ENCODE measurements around the gene RAB2B. TPM values are rescaled to one million over a fixed set of nuclear protein-coding genes. Genes with fewer than 3 reads are reported as not detected.
A peak's percentile ranks its signal among the peaks of the same experiment; 100 is the strongest.

The RAB2B gene
- total RNA-seq, 5 donors from 2014 or later (not counting 1 experiment from before 2014, with no cell fraction given) = 23.6 to 33.7 (median 27.6) TPM

GRCh38 chr14:21428930-21429329 lies 47.8 kb downstream of the RAB2B start:
- H3K27ac ChIP-seq (ENCODE audit: low read length) = no peak overlapping the region
- Mint-ChIP-seq H3K9me3 (no peaks in the 10 kb centered on the region), H3K4me1 (peaks cover 19 to 27% (median 19%) of the 10 kb centered on the region in 3 donors), H3K36me3 (peaks cover 64% of the 10 kb centered on the region), H3K27me3 (no peaks in the 10 kb centered on the region), H3K27ac (no peak overlapping the region), H3K4me3 (no peak overlapping the region)
- 100% methylated on average over 1 of the region's 4 CpGs for WGBS (ENCODE audit: insufficient coverage)
- POLR2A ChIA-PET = no interaction called here
- CTCF ChIA-PET = no interaction called here
- no peaks in the 10 kb centered on the region for H3K9me3 ChIP-seq
- no peaks in the 10 kb centered on the region for H3K27me3 ChIP-seq (replicated peaks in 1 of 2; ENCODE audit: control insufficient read depth in 2 of 2, extremely low read depth in 1 of 2, insufficient read depth in 2 of 2, low read length in 1 of 2)
- H3K4me1 ChIP-seq (ENCODE audit: control insufficient read depth in 1 of 2, extremely low read depth in 1 of 2, insufficient read depth in 2 of 2, low read length in 2 of 2) = no peaks in the 10 kb centered on the region
- peaks cover 27 to 74% of the 10 kb centered on the region in 2 donors for H3K36me3 ChIP-seq (ENCODE audit: control insufficient read depth in 2 of 2, extremely low read depth in 1 of 2, insufficient read depth in 1 of 2, low read length in 1 of 2)
- no peak for DNase-seq
- H3K4me3 ChIP-seq (ENCODE audit: control insufficient read depth in 1 of 2, extremely low read depth in 1 of 2, low read length in 1 of 2) = no peak overlapping the region
- ATAC-seq (replicated peaks in 1 of 4) = no peak

GRCh38 chr14:21426692-21427091 lies 50.1 kb downstream of the RAB2B start:
- Mint-ChIP-seq H3K27me3 (no peaks in the 10 kb centered on the region), H3K36me3 (peaks cover 68% of the 10 kb centered on the region), H3K4me1 (peaks cover 6 to 11% (median 7%) of the 10 kb centered on the region in 3 donors), H3K9me3 (no peaks in the 10 kb centered on the region), H3K27ac (no peak overlapping the region), H3K4me3 (no peak overlapping the region)
- no peak for ATAC-seq (replicated peaks in 1 of 4)
- ChIA-PET CTCF (interaction anchor here in 1 of 2 donors (0.7 kb wide), 1 partner anchor 106 kb away, joined by 3 read pairs; no protein-coding TSS in a partner anchor), POLR2A (interaction anchor here in 1 of 2 donors (1.5 kb wide), 1 partner anchor 9 kb away, joined by 4 read pairs; no protein-coding TSS in a partner anchor)
- no CpG with 5 or more reads among the region's 1 CpG for WGBS (ENCODE audit: insufficient coverage)
- H3K36me3 ChIP-seq (ENCODE audit: control insufficient read depth in 2 of 2, extremely low read depth in 1 of 2, insufficient read depth in 1 of 2, low read length in 1 of 2) = peaks cover 35 to 93% of the 10 kb centered on the region in 2 donors
- DNase-seq = no peak
- H3K27me3 ChIP-seq (replicated peaks in 1 of 2; ENCODE audit: control insufficient read depth in 2 of 2, extremely low read depth in 1 of 2, insufficient read depth in 2 of 2, low read length in 1 of 2) = no peaks in the 10 kb centered on the region
- no peaks in the 10 kb centered on the region for H3K9me3 ChIP-seq
- no peak overlapping the region for H3K4me3 ChIP-seq (ENCODE audit: control insufficient read depth in 1 of 2, extremely low read depth in 1 of 2, low read length in 1 of 2)
- no peak overlapping the region for H3K27ac ChIP-seq (ENCODE audit: low read length)
- no peaks in the 10 kb centered on the region for H3K4me1 ChIP-seq (ENCODE audit: control insufficient read depth in 1 of 2, extremely low read depth in 1 of 2, insufficient read depth in 2 of 2, low read length in 2 of 2)

DNA sequence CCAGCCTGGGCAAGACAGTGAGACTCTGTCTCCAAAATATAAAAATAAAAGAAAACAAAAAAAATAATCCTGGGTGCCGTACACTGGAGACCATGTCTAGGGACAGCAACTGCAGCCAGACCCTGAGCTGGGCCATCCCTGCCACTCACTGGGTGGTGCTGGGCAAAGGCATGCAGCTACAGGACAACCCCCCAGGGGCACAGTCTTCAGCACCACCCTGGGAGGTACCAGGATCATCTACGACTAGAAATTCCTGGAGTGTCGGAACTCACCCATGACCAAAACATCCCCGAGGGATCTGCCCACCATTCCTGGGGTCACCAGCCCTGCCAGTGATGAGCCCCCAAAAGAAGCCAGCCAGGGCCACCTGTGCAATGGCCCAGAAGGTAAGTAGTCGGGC lies 57.2 kb downstream of the RAB2B start:
- no peak overlapping the region for H3K4me3 Mint-ChIP-seq
- 96% methylated on average over 5 of the region's 5 CpGs for WGBS (ENCODE audit: insufficient coverage)
- no peaks in the 10 kb centered on the region for H3K9me3 Mint-ChIP-seq
- POLR2A ChIA-PET = no interaction called here
- Histone ChIP-seq H3K27me3 (replicated peaks in 1 of 2; ENCODE audit: control insufficient read depth in 2 of 2, extremely low read depth in 1 of 2, insufficient read depth in 2 of 2, low read length in 1 of 2) (no peaks in the 10 kb centered on the region), H3K9me3 (no peaks in the 10 kb centered on the region), H3K36me3 (ENCODE audit: control insufficient read depth in 2 of 2, extremely low read depth in 1 of 2, insufficient read depth in 1 of 2, low read length in 1 of 2) (peaks cover 7 to 70% of the 10 kb centered on the region in 2 donors), H3K4me1 (ENCODE audit: control insufficient read depth in 1 of 2, extremely low read depth in 1 of 2, insufficient read depth in 2 of 2, low read length in 2 of 2) (no peaks in the 10 kb centered on the region), H3K4me3 (ENCODE audit: control insufficient read depth in 1 of 2, extremely low read depth in 1 of 2, low read length in 1 of 2) (no peak overlapping the region), H3K27ac (ENCODE audit: low read length) (no peak overlapping the region)
- peaks cover 42% of the 10 kb centered on the region for H3K36me3 Mint-ChIP-seq
- no peak overlapping the region for H3K27ac Mint-ChIP-seq
- DNase-seq (no peak), ATAC-seq (replicated peaks in 1 of 4) (no peak)
- H3K27me3 Mint-ChIP-seq = no peaks in the 10 kb centered on the region
- no peaks in the 10 kb centered on the region for H3K4me1 Mint-ChIP-seq
- CTCF ChIA-PET = interaction anchor here in 1 of 2 donors (0.5 to 1.2 kb wide), 2 partner anchors 18 to 403 kb away, joined by 3 to 4 read pairs; no protein-coding TSS in a partner anchor

- DNase-seq = no peak
- POLR2A ChIA-PET = no interaction called here
- no peaks in the 10 kb centered on the region for H3K9me3 Mint-ChIP-seq
Measured at GRCh38 chr14:21415329-21415728, 61.4 kb downstream of the RAB2B start.

DNA sequence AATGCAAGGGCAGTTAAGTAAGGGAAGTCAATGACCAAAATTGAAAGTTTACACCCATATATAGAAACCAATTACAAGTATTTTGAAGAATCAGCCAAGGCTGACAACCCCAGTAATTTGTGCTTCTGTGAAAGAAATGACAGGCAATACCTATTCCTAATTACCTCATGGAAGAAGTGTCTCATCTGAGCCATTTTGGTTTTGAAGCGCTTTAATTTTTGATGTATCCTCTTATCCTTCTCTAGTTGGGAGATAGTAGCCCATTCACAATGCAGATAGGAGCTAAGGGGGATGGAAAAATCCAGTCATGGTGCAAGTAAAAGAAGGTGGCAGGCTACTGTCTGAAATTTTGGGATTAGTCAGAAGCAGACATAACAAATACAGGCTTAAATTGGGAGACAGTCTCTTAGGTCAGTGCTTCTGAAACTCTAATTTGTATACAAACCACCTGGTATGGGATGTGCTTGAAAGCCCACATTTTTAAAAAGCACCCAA lies 62.6 kb downstream of the RAB2B start:
- Mint-ChIP-seq H3K4me1 (no peaks in the 10 kb centered on the region), H3K9me3 (no peaks in the 10 kb centered on the region), H3K27me3 (no peaks in the 10 kb centered on the region), H3K27ac (peak overlapping the region in 1 of 2 donors; percentile 66), H3K36me3 (peaks cover 63% of the 10 kb centered on the region), H3K4me3 (no peak overlapping the region)
- H3K27ac ChIP-seq (ENCODE audit: low read length) = no peak overlapping the region
- ATAC-seq (replicated peaks in 1 of 4) = no peak
- CTCF ChIA-PET = interaction anchor here (0.5 to 1.1 kb wide), 2 partner anchors 111 to 175 kb away, joined by 3 read pairs; no protein-coding TSS in a partner anchor
- H3K27me3 ChIP-seq (replicated peaks in 1 of 2; ENCODE audit: control insufficient read depth in 2 of 2, extremely low read depth in 1 of 2, insufficient read depth in 2 of 2, low read length in 1 of 2) = no peaks in the 10 kb centered on the region
- no peaks in the 10 kb centered on the region for H3K4me1 ChIP-seq (ENCODE audit: control insufficient read depth in 1 of 2, extremely low read depth in 1 of 2, insufficient read depth in 2 of 2, low read length in 2 of 2)
- no CpG with 5 or more reads among the region's 1 CpG for WGBS (ENCODE audit: insufficient coverage)
- peaks cover 6 to 76% of the 10 kb centered on the region in 2 donors for H3K36me3 ChIP-seq (ENCODE audit: control insufficient read depth in 2 of 2, extremely low read depth in 1 of 2, insufficient read depth in 1 of 2, low read length in 1 of 2)
- POLR2A ChIA-PET = no interaction called here
- DNase-seq = no peak
- H3K9me3 ChIP-seq = no peaks in the 10 kb centered on the region
- no peak overlapping the region for H3K4me3 ChIP-seq (ENCODE audit: control insufficient read depth in 1 of 2, extremely low read depth in 1 of 2, low read length in 1 of 2)

More at GRCh38 chr14:21415329-21415728, 61.4 kb downstream of the RAB2B start:
- no peak for ATAC-seq (replicated peaks in 1 of 4)
- no peaks in the 10 kb centered on the region for H3K4me1 Mint-ChIP-seq
- H3K27ac ChIP-seq (ENCODE audit: low read length) = no peak overlapping the region
- H3K27me3 Mint-ChIP-seq = no peaks in the 10 kb centered on the region
- CTCF ChIA-PET = no interaction called here
- H3K36me3 Mint-ChIP-seq = peaks cover 56% of the 10 kb centered on the region
- WGBS (ENCODE audit: insufficient coverage) = 100% methylated on average over 1 of the region's 4 CpGs
- H3K9me3 ChIP-seq = no peaks in the 10 kb centered on the region
- H3K4me3 Mint-ChIP-seq = no peak overlapping the region
- H3K36me3 ChIP-seq (ENCODE audit: control insufficient read depth in 2 of 2, extremely low read depth in 1 of 2, insufficient read depth in 1 of 2, low read length in 1 of 2) = peaks cover 6 to 76% of the 10 kb centered on the region in 2 donors
- no peaks in the 10 kb centered on the region for H3K27me3 ChIP-seq (replicated peaks in 1 of 2; ENCODE audit: control insufficient read depth in 2 of 2, extremely low read depth in 1 of 2, insufficient read depth in 2 of 2, low read length in 1 of 2)
- no peak overlapping the region for H3K4me3 ChIP-seq (ENCODE audit: control insufficient read depth in 1 of 2, extremely low read depth in 1 of 2, low read length in 1 of 2)
- H3K4me1 ChIP-seq (ENCODE audit: control insufficient read depth in 1 of 2, extremely low read depth in 1 of 2, insufficient read depth in 2 of 2, low read length in 2 of 2) = no peaks in the 10 kb centered on the region
- H3K27ac Mint-ChIP-seq = no peak overlapping the region

Other genes with a start within 250 kb of the RAB2B start
- 100 to 1,000 TPM; 417 to 530 (median 441) TPM for gene HNRNPC, start 207.5 kb downstream of the RAB2B start, total RNA-seq
- under 1 TPM in 2 of 5 donors, not detected in 3; 0.16 to 0.76 TPM for gene RPGRIP1, start 196.9 kb downstream of the RAB2B start, total RNA-seq
- gene SUPT16H, start 92.9 kb downstream of the RAB2B start, total RNA-seq = 10 to 100 TPM; 51.4 to 76.4 (median 71.6) TPM
- 100 to 1,000 TPM; 125 to 133 (median 131) TPM for gene CHD8, start 20.8 kb downstream of the RAB2B start, total RNA-seq
- gene TOX4, start 236 bp upstream of the RAB2B start, total RNA-seq = 10 to 100 TPM; 68.7 to 95.6 (median 78.9) TPM
- gene METTL3, start 34.4 kb upstream of the RAB2B start, total RNA-seq = 10 to 100 TPM; 48.0 to 94.6 (median 91.6) TPM
- 1 to 10 TPM; 3.3 to 5.8 (median 4.6) TPM for gene SALL2, start 49.4 kb upstream of the RAB2B start, total RNA-seq
- gene OR10G3, start 103.1 kb upstream of the RAB2B start, total RNA-seq = not detected
- not detected for gene OR10G2, start 158.0 kb upstream of the RAB2B start, total RNA-seq
- gene OR4E2, start 176.9 kb upstream of the RAB2B start, total RNA-seq = under 1 TPM in 1 of 5 donors, not detected in 4; 0.26 TPM
- under 1 TPM in 1 of 5 donors, not detected in 4; 0.20 TPM for gene OR4E1, start 196.9 kb upstream of the RAB2B start, total RNA-seq